GM21723 (cell line): Measurements from ENCODE around the gene LYST.
"Not testable (repeated sequence)": the region's sequence is repeated elsewhere in the genome, so short reads cannot be mapped to it uniquely, and the experiment has no call there.

Experiments
- ATAC-seq: cut with Tn5 transposase; IDR thresholded peaks from one replicate; pipeline ENCODE4 v1.9.1; 2021; ENCODE audit warnings: mild to moderate bottlenecking, moderate library complexity; ENCODE audit not compliant: unreplicated experiment

The LYST gene

GRCh38 chr1:235825229-235825628 lies 41.5 kb downstream of the LYST start:
- no peak for ATAC-seq

- ATAC-seq = no peak
These were observed 43.0 kb downstream of the LYST start for GRCh38 chr1:235823684-235824083.

GRCh38 chr1:235822685-235823084 lies 44.0 kb downstream of the LYST start:
- ATAC-seq = no peak

GRCh38 chr1:235821361-235821981 lies 45.2 kb downstream of the LYST start:
- no peak for ATAC-seq

- no peak for ATAC-seq
These were observed 46.6 kb downstream of the LYST start for GRCh38 chr1:235820061-235820460.

- ATAC-seq = no peak
These were observed 48.0 kb downstream of the LYST start for GRCh38 chr1:235818632-235819136.

GRCh38 chr1:235817101-235817728 lies 49.5 kb downstream of the LYST start:
- ATAC-seq = no peak

- no peak for ATAC-seq
These were observed 56.9 kb downstream of the LYST start for GRCh38 chr1:235809688-235810397.

GRCh38 chr1:235808223-235808622 lies 58.5 kb downstream of the LYST start:
- no peak for ATAC-seq

- no peak for ATAC-seq
These were observed 60.6 kb downstream of the LYST start for GRCh38 chr1:235806123-235806522.

GRCh38 chr1:235802573-235803346 lies 63.9 kb downstream of the LYST start:
- ATAC-seq = no peak

- no peak for ATAC-seq
These were observed 67.4 kb downstream of the LYST start for GRCh38 chr1:235799264-235799663.

- ATAC-seq = no peak
These were observed 75.1 kb downstream of the LYST start for GRCh38 chr1:235791532-235792060.

GRCh38 chr1:235790123-235790522 lies 76.6 kb downstream of the LYST start:
- ATAC-seq = no peak

- ATAC-seq = not testable (repeated sequence)
These were observed 80.3 kb downstream of the LYST start for GRCh38 chr1:235786227-235786898.

- no peak for ATAC-seq
These were observed 81.8 kb downstream of the LYST start for GRCh38 chr1:235784950-235785349.

GRCh38 chr1:235783148-235783776 lies 83.4 kb downstream of the LYST start:
- no peak for ATAC-seq

GRCh38 chr1:235782601-235783000 lies 84.1 kb downstream of the LYST start:
- no peak for ATAC-seq

- ATAC-seq = no peak
These were observed 84.9 kb downstream of the LYST start for GRCh38 chr1:235781807-235782206.

- no peak for ATAC-seq
These were observed 86.9 kb downstream of the LYST start for GRCh38 chr1:235779770-235780169.
